Large intestine (tissue), 3 donors: ENCODE data around the gene RPL11. TPM values are rescaled to one million over a fixed set of nuclear protein-coding genes. Genes with fewer than 3 reads are reported as not detected.
"Not testable (repeated sequence)": the region's sequence is repeated elsewhere in the genome, so short reads cannot be mapped to it uniquely, and the experiment has no call there.

Source experiments
- DNase-seq, 2 donors: peaks; one replicate each; pipeline versions ENCODE4 v3.0.0 to v3.0.0-alpha.2; 2013
- H3K27ac ChIP-seq: one replicate; pipeline ENCODE4 v1.5.1; 2013; ENCODE audit warnings: low read length
- H3K27me3 ChIP-seq: 2 replicates; pipeline ENCODE4 v1.6.1; 2013; ENCODE audit warnings: low read length; ENCODE audit not compliant: control insufficient read depth, insufficient read depth
- H3K36me3 ChIP-seq: 2 replicates; pipeline ENCODE4 v1.6.1; 2013; ENCODE audit warnings: low read length; ENCODE audit not compliant: control insufficient read depth, insufficient read depth
- H3K4me1 ChIP-seq: one replicate; pipeline ENCODE4 v1.6.1; 2013; ENCODE audit warnings: low read length; ENCODE audit not compliant: control insufficient read depth, insufficient read depth
- H3K4me3 ChIP-seq: one replicate; pipeline ENCODE4 v1.5.1; 2013; ENCODE audit warnings: low read length
- H3K9me3 ChIP-seq: one replicate; pipeline ENCODE4 v1.6.1; 2013; ENCODE audit warnings: mild to moderate bottlenecking, low read depth, low read length, moderate library complexity; ENCODE audit not compliant: control insufficient read depth
- WGBS: methylation state at CpG from one replicate; pipeline ENCODE4 v1.1.5; 2013; ENCODE audit warnings: low lambda C conversion rate; ENCODE audit not compliant: insufficient coverage; 5-methylcytosine and 5-hydroxymethylcytosine counted together
- polyA plus RNA-seq: library from polyadenylated mRNA; unstranded; fragments of 120-200 nt; gene quantifications from one replicate; pipeline ENCODE4 v1.2.1, GENCODE V29; 2013

RPL11 gene
- polyA plus RNA-seq, 1 donor = 3,237 TPM

DNA sequence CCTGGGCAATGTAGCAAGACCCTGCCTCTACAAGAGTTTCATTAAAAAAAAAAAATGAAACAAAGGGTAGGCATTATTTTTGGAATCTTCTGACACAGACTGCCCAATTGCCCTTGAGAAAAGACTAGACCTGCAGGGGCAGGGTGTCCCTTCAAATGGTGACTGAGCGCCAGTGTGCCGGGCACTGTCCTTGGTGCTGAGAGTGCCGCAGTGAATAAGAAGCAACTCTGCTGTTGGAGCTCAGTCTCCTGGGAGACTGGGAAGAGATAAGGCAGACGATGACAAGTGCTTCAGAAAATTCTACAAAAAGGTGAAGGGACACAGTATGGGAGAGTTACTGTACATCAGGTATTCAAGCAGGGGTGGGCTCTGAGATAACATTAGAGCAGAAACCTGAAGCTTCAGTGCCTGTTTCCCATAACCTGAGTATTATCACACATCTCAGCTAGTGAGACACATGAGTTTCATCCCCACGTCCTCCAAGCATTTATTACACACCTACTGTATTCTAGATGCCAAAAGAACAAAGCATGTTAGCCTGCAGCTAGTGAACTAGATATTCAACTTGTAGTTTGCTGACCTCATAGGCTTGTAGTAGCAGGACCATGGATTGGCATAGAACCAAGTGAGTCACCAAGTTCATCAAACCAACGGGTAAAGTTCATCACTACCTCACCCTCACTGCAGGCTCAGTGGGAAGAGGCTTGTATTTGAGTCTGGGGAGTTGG lies 18.4 kb upstream of the RPL11 start:
- Histone ChIP-seq H3K4me1 (no peaks in the 10 kb centered on the region), H3K9me3 (no peaks in the 10 kb centered on the region), H3K27me3 (peaks cover 8% of the 10 kb centered on the region), H3K27ac (no peak overlapping the region), H3K4me3 (no peak overlapping the region), H3K36me3 (no peaks in the 10 kb centered on the region)
- WGBS = no CpG with 5 or more reads among the region's 6 CpGs
- peak; percentile 28 to 52 for DNase-seq

DNA sequence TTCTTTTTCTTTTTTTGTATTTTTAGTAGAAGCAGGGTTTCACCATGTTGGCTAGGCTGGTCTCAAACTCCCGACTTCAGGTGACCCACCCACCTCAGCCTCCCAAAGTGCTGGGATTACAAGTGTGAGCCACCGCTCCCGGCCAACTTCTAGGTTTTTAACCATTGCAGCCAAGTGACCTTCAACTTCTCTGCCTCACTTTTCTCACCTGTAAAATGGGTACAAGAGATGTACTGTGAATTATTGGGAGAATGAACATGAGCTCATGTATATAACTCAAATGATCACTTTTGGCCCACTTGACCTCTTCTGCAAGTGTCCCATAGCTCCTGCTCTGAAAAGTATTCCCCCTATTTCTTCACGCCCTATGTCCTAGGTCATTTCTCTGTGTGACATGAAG lies 11.8 kb upstream of the RPL11 start:
- peaks cover 9% of the 10 kb centered on the region for H3K27me3 ChIP-seq
- H3K9me3 ChIP-seq = no peaks in the 10 kb centered on the region
- no peak overlapping the region for H3K4me3 ChIP-seq
- DNase-seq = no peak
- no peaks in the 10 kb centered on the region for H3K36me3 ChIP-seq
- no peak overlapping the region for H3K27ac ChIP-seq
- no CpG with 5 or more reads among the region's 4 CpGs for WGBS
- no peaks in the 10 kb centered on the region for H3K4me1 ChIP-seq

DNA sequence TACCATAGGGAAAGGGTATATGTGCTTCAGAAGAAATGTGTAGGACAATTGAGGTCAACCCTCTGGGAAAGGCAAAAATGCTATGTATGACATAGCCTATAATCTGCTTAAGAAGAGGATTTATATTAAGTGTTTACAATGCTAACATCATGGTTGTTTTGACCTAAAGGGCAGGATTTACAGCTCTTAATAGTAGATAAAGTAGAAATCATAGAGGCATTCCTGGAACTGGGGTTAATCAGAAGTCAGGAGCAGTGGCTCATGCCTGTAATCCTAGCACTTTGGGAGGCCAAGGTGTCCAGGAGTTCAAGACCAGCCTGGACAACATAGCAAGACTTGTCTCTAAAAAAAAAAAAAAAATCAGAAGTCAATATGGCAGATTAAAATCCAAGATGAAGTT lies 8.7 kb upstream of the RPL11 start:
- Histone ChIP-seq H3K27ac (no peak overlapping the region), H3K4me3 (no peak overlapping the region), H3K9me3 (peaks cover 2% of the 10 kb centered on the region), H3K4me1 (no peaks in the 10 kb centered on the region), H3K27me3 (peaks cover 7% of the 10 kb centered on the region), H3K36me3 (no peaks in the 10 kb centered on the region)
- DNase-seq = no peak

GRCh38 chr1:23684415-23684814 lies 7.2 kb upstream of the RPL11 start:
- no peaks in the 10 kb centered on the region for H3K4me1 ChIP-seq
- H3K4me3 ChIP-seq = no peak overlapping the region
- DNase-seq = no peak
- peaks cover 3% of the 10 kb centered on the region for H3K27me3 ChIP-seq
- H3K9me3 ChIP-seq = peaks cover 10% of the 10 kb centered on the region
- H3K36me3 ChIP-seq = no peaks in the 10 kb centered on the region
- H3K27ac ChIP-seq = no peak overlapping the region
- WGBS = no CpG with 5 or more reads among the region's 2 CpGs

- not testable (repeated sequence) for H3K27ac ChIP-seq, H3K9me3 ChIP-seq, H3K27me3 ChIP-seq, H3K36me3 ChIP-seq, DNase-seq, H3K4me3 ChIP-seq, H3K4me1 ChIP-seq
- WGBS = no CpG with 5 or more reads among the region's 7 CpGs
Observed at GRCh38 chr1:23685197-23685596, 6.4 kb upstream of the RPL11 start.

GRCh38 chr1:23687680-23688079 lies 3.9 kb upstream of the RPL11 start:
- not testable (repeated sequence) for DNase-seq, H3K27me3 ChIP-seq, H3K27ac ChIP-seq, H3K36me3 ChIP-seq, H3K4me3 ChIP-seq, H3K4me1 ChIP-seq, H3K9me3 ChIP-seq
- no CpG with 5 or more reads among the region's 3 CpGs for WGBS

DNA sequence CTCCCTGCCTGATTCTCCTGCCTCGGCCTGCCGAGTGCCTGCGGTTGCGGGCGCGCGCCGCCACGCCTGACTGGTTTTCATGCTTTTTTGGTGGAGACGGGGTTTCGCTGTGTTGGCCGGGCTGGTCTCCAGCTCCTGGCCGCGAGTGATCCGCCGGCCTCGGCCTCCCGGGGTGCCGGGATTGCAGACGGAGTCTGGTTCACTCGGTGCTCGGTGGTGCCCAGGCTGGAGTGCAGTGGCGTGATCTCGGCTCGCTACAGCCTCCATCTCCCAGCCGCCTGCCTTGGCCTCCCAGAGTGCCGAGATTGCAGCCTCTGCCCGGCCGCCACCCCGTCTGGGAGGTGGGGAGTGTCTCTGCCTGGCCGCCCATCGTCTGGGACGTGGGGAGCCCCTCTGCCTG lies 3.3 kb upstream of the RPL11 start:
- not testable (repeated sequence) for H3K4me1 ChIP-seq, H3K27me3 ChIP-seq, H3K27ac ChIP-seq, DNase-seq, H3K9me3 ChIP-seq, H3K36me3 ChIP-seq, H3K4me3 ChIP-seq
- no CpG with 5 or more reads among the region's 33 CpGs for WGBS

GRCh38 chr1:23692308-23692871 lies 784 bp downstream of the RPL11 start:
- Histone ChIP-seq H3K4me3 (peak overlapping the region; percentile 97), H3K36me3 (peaks cover 45% of the 10 kb centered on the region), H3K27me3 (no peaks in the 10 kb centered on the region), H3K4me1 (peaks cover 12% of the 10 kb centered on the region), H3K9me3 (peaks cover 10% of the 10 kb centered on the region), H3K27ac (peak overlapping the region; percentile 80)
- DNase-seq = no peak
- WGBS = no CpG with 5 or more reads among the region's 17 CpGs

- Histone ChIP-seq H3K9me3 (peaks cover 2% of the 10 kb centered on the region), H3K36me3 (peaks cover 57% of the 10 kb centered on the region), H3K27ac (no peak overlapping the region), H3K4me1 (peaks cover 12% of the 10 kb centered on the region), H3K4me3 (no peak overlapping the region), H3K27me3 (no peaks in the 10 kb centered on the region)
- no peak for DNase-seq
- 71% methylated on average over 1 of the region's 2 CpGs for WGBS
Observed at GRCh38 chr1:23693599-23693998, 2.0 kb downstream of the RPL11 start.

- Histone ChIP-seq H3K4me3 (no peak overlapping the region), H3K27me3 (no peaks in the 10 kb centered on the region), H3K27ac (no peak overlapping the region), H3K9me3 (no peaks in the 10 kb centered on the region), H3K36me3 (peaks cover 64% of the 10 kb centered on the region), H3K4me1 (peaks cover 12% of the 10 kb centered on the region)
- WGBS = no CpG with 5 or more reads among the region's 3 CpGs
- no peak for DNase-seq
Observed at GRCh38 chr1:23694371-23694770, 2.8 kb downstream of the RPL11 start.

DNA sequence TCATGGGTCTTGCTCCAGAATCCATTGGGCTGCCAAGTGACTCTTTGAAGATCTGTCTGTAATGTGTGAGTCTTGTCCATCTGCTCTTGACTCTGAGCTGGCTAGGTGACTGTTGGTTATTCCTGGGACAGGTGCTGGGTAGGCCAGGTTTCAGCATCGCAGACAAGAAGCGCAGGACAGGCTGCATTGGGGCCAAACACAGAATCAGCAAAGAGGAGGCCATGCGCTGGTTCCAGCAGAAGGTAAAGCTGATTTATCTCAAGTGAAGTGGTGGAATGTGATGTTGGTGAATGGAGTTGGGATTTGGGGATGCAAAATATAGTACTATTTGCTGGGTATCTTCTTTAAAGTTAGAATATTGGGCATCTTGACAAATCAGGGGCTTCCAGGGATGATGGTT lies 4.1 kb downstream of the RPL11 start:
- H3K27ac ChIP-seq = no peak overlapping the region
- no peak for DNase-seq
- peaks cover 12% of the 10 kb centered on the region for H3K4me1 ChIP-seq
- H3K27me3 ChIP-seq = no peaks in the 10 kb centered on the region
- no CpG with 5 or more reads among the region's 3 CpGs for WGBS
- no peak overlapping the region for H3K4me3 ChIP-seq
- peaks cover 77% of the 10 kb centered on the region for H3K36me3 ChIP-seq
- no peaks in the 10 kb centered on the region for H3K9me3 ChIP-seq
